MM.1S (cell line): ENCODE measurements around the gene KIFAP3.

Source experiments
- EZH2 ChIP-seq: fragments of 300-600 bp; sonication (generic); optimal IDR thresholded peaks from 2 replicates; pipeline ENCODE3; 2017; ENCODE audit warnings: low read depth, mild to moderate bottlenecking, antibody characterized with exemption, low read length, mixed read lengths
- EZH2phosphoT487 ChIP-seq: fragments of 300-600 bp; sonication (generic); IDR thresholded peaks from 2 replicates; pipeline ENCODE4 v1.6.1; 2018; ENCODE audit warnings: antibody characterized with exemption, low read length
- TF ChIP-seq, protein P1 (sequence below): fragments of 300-600 bp; sonication (generic); IDR thresholded peaks from 2 replicates; pipeline ENCODE4 v1.5.1; 2016; ENCODE audit warnings: antibody characterized with exemption, low read length, mixed read lengths

DNA sequence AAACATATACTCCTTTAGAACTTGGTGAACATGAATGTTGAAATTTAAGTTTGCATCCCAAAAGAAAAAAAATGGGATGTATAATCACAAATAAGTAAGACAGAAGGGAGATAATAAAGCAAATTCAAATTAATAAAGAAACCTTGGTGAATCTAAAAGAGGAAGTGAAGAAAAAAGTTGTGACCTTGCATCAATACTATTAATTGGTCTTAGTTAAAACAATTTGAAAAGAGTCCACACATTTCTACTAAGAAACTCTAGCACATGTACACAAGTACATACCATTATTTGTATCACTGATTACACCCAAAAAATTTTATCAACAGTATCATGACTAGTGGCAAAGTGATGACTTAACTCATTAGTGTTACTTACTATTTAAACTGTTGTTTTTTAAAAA is 100.4 kb downstream of the KIFAP3 start:
- TF ChIP-seq, protein P1, sequence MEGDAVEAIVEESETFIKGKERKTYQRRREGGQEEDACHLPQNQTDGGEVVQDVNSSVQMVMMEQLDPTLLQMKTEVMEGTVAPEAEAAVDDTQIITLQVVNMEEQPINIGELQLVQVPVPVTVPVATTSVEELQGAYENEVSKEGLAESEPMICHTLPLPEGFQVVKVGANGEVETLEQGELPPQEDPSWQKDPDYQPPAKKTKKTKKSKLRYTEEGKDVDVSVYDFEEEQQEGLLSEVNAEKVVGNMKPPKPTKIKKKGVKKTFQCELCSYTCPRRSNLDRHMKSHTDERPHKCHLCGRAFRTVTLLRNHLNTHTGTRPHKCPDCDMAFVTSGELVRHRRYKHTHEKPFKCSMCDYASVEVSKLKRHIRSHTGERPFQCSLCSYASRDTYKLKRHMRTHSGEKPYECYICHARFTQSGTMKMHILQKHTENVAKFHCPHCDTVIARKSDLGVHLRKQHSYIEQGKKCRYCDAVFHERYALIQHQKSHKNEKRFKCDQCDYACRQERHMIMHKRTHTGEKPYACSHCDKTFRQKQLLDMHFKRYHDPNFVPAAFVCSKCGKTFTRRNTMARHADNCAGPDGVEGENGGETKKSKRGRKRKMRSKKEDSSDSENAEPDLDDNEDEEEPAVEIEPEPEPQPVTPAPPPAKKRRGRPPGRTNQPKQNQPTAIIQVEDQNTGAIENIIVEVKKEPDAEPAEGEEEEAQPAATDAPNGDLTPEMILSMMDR, result no peak
- TF ChIP-seq EZH2 (no peak), EZH2phosphoT487 (no peak)
